NCI-H510A treated with DMSO at 0.1 percent for 48 hours (cell line): ENCODE measurements around the gene RBM20.
A peak's percentile ranks its signal among the peaks of the same experiment; 100 is the strongest.
"Not testable (repeated sequence)": the region's sequence is repeated elsewhere in the genome, so short reads cannot be mapped to it uniquely, and the experiment has no call there.

ENCODE experiments used
- DNase-seq: peaks from one replicate; lab custom pipeline; 2025; lab: John Stamatoyannopoulos, UW

The RBM20 gene

GRCh38 chr10:110765513-110766319, 121.6 kb downstream of the RBM20 start:
- DNase-seq: peak; percentile 68

DNA sequence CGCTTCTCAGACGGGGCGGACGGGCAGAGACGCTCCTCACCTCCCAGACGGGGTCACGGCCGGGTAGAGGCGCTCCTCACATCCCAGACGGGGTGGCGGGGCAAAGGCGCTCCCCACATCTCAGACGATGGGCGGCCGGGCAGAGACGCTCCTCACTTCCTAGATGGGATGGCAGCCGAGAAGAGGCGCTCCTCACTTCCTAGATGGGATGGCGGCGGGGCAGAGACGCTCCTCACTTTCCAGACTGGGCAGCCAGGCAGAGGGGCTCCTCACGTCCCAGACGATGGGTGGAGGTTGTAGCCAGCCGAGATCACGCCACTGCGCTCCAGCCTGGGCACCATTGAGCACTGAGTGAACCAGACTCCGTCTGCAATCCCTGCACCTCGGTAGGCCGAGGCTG, 123.5 kb downstream of the RBM20 start:
- not testable (repeated sequence) for DNase-seq

GRCh38 chr10:110770243-110770642, 126.1 kb downstream of the RBM20 start:
- DNase-seq: no peak

DNA sequence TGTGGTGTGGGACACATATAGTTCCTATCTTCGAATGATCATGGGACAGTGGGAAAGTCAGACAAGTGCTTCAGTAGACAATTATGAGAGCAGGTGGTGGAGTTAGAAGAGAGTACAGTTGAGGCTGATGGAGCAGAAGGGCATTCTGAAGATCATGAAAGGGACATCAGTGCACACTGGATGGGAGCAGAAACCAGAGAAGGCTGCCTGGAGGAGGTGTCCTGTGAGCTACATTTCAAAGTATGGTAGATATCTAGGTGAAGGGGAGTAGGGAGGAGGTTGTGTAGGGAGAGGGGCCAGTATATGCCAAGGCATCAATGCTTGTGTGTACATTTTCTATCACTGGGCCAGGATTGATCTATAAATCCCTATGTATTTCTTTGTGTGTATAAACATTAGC, 127.3 kb downstream of the RBM20 start:
- no peak for DNase-seq

DNA sequence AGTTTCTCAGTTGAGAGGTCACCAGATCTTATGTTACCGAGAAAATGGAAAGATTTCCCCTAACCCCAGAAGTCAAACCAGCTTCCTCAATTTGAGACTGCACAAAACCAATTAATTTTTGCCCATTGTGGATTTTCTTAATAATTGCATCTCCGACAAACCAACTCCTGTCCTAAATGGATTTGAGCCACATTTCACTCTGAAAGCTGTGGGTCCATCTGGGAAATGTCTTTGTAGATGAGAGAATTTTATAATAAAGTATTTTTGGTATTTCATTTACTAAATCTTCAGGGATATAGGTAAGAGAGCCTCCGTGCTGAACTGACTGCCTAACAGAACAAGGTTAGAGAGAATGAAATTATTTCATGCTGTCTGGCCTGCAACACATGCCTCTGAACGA, 127.9 kb downstream of the RBM20 start:
- DNase-seq: no peak

- peak; percentile 75 for DNase-seq
Measured at GRCh38 chr10:110772454-110773025, 128.4 kb downstream of the RBM20 start.

GRCh38 chr10:110773693-110774068, 129.5 kb downstream of the RBM20 start:
- no peak for DNase-seq

- no peak for DNase-seq
Measured at GRCh38 chr10:110774069-110775019, 130.2 kb downstream of the RBM20 start.

- DNase-seq: no peak
Measured at GRCh38 chr10:110775020-110775375, 130.9 kb downstream of the RBM20 start.

DNA sequence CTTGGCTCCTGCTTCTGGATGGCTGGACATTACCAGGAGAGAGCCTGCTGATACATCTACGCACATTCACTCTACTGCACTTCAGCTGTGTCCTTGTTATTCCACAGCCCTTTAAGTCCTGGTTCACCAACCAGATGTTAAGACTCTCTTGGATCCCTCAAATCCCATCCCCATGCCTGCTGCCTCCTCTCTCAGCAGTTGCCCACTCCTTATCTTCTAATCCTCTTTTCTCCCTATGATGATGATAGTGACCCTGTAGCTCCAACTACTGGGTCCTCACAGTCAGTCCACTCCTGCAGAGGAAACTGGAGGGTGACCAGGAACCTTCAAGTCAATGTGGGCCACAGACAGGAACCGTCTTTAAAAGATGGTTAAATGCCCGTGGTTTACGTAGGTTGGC, 131.3 kb downstream of the RBM20 start:
- no peak for DNase-seq

- DNase-seq: no peak
Measured at GRCh38 chr10:110777017-110777416, 132.9 kb downstream of the RBM20 start.

GRCh38 chr10:110777661-110778060, 133.5 kb downstream of the RBM20 start:
- DNase-seq: no peak

DNA sequence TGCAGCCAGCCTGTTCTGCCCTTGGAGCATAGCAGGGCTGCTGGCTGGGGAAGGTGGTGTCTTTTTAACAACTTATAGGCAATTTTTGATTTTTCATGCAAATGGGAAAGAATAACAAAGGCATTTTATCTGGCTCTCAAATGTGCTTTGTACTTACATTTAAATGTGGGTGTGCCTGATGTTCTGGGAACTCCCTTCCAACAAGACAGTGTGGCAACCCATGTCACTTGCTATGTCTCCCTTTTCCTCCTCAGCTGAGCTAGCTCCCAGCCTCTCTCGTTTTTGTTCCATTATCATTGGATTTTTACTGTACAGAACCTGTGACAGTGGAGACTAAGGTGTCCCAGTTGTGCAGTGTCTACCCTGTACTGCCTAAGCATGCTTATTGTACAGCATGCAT, 134.1 kb downstream of the RBM20 start:
- DNase-seq: no peak

GRCh38 chr10:110779489-110779888, 135.4 kb downstream of the RBM20 start:
- DNase-seq: no peak

DNA sequence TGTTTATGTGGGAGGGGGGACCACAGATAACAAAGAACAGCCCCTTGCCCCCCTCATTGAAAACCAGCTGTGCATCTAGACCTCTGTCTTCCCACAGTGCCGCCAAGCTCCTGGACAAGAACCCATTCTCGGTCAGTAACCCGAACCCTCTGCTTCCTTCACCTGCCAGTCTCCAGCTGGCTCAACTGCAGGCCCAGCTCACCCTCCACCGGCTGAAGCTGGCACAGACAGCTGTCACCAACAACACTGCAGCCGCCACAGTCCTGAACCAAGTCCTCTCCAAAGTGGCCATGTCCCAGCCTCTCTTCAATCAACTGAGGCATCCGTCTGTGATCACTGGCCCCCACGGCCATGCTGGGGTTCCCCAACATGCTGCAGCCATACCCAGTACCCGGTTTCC, 136.6 kb downstream of the RBM20 start:
- peak; percentile 80 for DNase-seq

GRCh38 chr10:110781139-110781538, 137.0 kb downstream of the RBM20 start:
- no peak for DNase-seq

- DNase-seq: no peak
Measured at GRCh38 chr10:110782616-110783015, 138.5 kb downstream of the RBM20 start.

GRCh38 chr10:110783509-110784107, 139.5 kb downstream of the RBM20 start:
- DNase-seq: no peak

- DNase-seq: peak; percentile 45
Measured at GRCh38 chr10:110784198-110784597, 140.1 kb downstream of the RBM20 start.

DNA sequence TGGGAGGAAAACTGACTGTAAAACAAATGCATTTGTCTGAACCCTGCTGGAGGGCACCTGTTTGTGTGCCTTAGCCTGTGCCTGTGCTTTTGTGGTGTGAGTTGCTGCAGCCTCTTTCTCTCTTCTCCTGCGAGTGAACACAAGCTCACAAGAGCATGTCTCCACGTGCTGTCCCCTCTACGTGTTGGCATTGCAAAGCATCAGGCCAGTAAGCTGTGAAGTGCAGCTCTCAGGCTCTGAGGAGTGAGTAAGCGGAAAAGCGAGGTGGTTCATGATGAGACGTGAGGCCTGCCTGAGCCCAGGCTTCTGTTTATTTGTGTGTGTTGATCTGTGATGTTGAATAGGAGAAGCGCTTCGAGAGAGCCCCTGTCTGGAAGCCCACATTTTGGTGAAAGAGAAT, 142.0 kb downstream of the RBM20 start:
- peak; percentile 89 for DNase-seq

DNA sequence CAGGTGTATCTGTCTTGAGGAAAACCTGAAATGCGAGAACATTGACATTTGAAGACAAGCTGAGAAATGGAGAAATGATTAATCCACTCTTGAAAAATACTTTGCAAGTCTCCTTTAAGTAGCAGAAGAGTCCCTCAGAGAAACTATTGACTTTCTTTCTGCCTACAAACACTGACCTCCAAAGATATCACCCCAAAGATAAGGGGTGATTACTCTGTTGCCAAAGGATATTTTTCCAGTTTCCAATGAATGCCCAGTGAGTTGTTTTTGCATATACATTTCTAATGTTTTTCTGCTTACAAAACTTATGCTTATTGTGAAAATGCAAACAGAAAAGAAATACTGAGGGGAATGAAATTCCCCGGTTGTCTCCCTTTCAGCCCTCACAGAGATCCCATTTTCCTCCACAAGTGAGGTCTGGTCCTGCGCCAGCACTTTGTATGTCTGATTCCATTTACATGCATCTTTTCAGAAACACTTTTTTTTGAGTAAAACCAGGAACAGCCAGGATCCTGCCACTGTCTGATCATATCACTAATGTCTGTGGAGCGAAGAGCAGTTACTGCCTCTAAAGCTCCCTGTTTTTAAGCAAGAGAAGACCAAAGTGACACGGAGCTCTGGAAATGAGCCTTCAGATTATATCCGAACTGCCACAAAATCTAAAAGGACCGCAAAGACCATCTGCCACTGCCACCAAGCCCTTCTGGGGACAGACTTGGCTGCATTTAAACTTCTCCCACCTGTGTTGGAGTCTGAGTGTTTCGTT, 144.7 kb downstream of the RBM20 start:
- DNase-seq: no peak
